DOHH2 (cell line): ENCODE measurements around the gene STON2.

ENCODE experiments used
- CTCF ChIP-seq: fragments of 200-600 bp; sonication (generic); IDR thresholded peaks from one replicate; pipeline ENCODE4 v1.5.1; 2014; ENCODE audit warnings: antibody characterized with exemption, mild to moderate bottlenecking, low read depth, low read length; ENCODE audit not compliant: poor library complexity, severe bottlenecking
- EZH2phosphoT487 ChIP-seq: fragments of 200-600 bp; sonication (generic); IDR thresholded peaks from 2 replicates; pipeline ENCODE4 v1.6.1; 2017; ENCODE audit warnings: borderline replicate concordance, mild to moderate bottlenecking, antibody characterized with exemption, low read length, moderate library complexity, mixed read lengths

GRCh38 chr14:81219759-81220579 is 180.2 kb downstream of the STON2 start:
- TF ChIP-seq EZH2phosphoT487: no peak
- TF ChIP-seq CTCF: no peak
